Prostate gland (tissue), 2 donors: ENCODE measurements around the gene CACNA2D4. TPM values are rescaled to one million over a fixed set of nuclear protein-coding genes. Genes with fewer than 3 reads are reported as not detected.

Source experiments
- DNase-seq: peaks from one replicate; pipeline ENCODE4 v3.0.0-alpha.2; 2019; ENCODE audit warnings: low spot score
- H3K27ac ChIP-seq, 2 donors: fragments of 200-600 bp; sonication (generic); 2 replicates each; pipeline ENCODE4 v1.5.1; 2017 to 2019
- H3K27me3 ChIP-seq: fragments of 200-600 bp; sonication (generic); replicated peaks from 2 replicates; pipeline ENCODE4 v1.5.1; 2019; ENCODE audit not compliant: insufficient read depth
- H3K36me3 ChIP-seq, 2 donors: fragments of 200-600 bp; sonication (generic); 1 replicate in 1 of 2; 2 replicates in 1 of 2; pipeline versions ENCODE4 v1.5.1 to v1.8.1; 2017 to 2019
- H3K4me1 ChIP-seq: fragments of 200-600 bp; sonication (generic); replicated peaks from 2 replicates; pipeline ENCODE4 v1.5.1; 2019
- H3K4me3 ChIP-seq, 2 donors: fragments of 200-600 bp; sonication (generic); 2 replicates each; pipeline ENCODE4 v1.5.1; 2017 to 2019
- H3K9me3 ChIP-seq: fragments of 200-600 bp; sonication (generic); 2 replicates; pipeline ENCODE4 v1.5.1; 2017
- CTCF ChIP-seq, 4 experiments: fragments of 200-600 bp in 2 of 4; fragments of 450-650 bp in 2 of 4; sonication (generic) in 2 of 4; IDR thresholded peaks; 1 replicate in 3 of 4; 2 replicates in 1 of 4; pipeline ENCODE4 v1.5.1; 2016 to 2019; ENCODE audit warnings: antibody characterized with exemption in 4 of 4, mild to moderate bottlenecking in 2 of 4, moderate library complexity in 2 of 4
- POLR2A ChIP-seq: fragments of 450-650 bp; IDR thresholded peaks from one replicate; pipeline ENCODE4 v1.6.1; 2016; ENCODE audit warnings: antibody characterized with exemption, mild to moderate bottlenecking
- POLR2AphosphoS5 ChIP-seq: sonication (generic); formaldehyde crosslinking; IDR thresholded peaks from one replicate; pipeline ENCODE4 v1.6.1; 2017; ENCODE audit warnings: antibody characterized with exemption
- WGBS: methylation state at CpG from one replicate; pipeline ENCODE4 v1.1.5; 2018; 5-methylcytosine and 5-hydroxymethylcytosine counted together
- intact Hi-C: fragments of 100-400 bp; cut with DNase I; formaldehyde crosslinking; loops from one replicate; pipeline ENCODE4 v1.14.2; 2022
- total RNA-seq, 2 donors: library from RNA; depleted of rRNA; stranded (reverse); fragments of >200 nt; gene quantifications; one replicate each; pipeline ENCODE4 v1.1.0, GENCODE V29; 2016

Gene CACNA2D4
- total RNA-seq, 2 donors from 2014 or later, result 1.4 to 9.4 TPM

- H3K9me3 ChIP-seq, result no peaks in the 10 kb centered on the region
- intact Hi-C loops, result no loop called here
- H3K4me3 ChIP-seq, result no peak overlapping the region
- TF ChIP-seq POLR2AphosphoS5, result no peak
- TF ChIP-seq POLR2A, result no peak
- no peak for TF ChIP-seq CTCF (IDR thresholded peaks at IDR 0.05)
- no peaks in the 10 kb centered on the region for H3K27me3 ChIP-seq
- WGBS, result 92% methylated on average over 5 of the region's 5 CpGs
- H3K36me3 ChIP-seq, result no peaks in the 10 kb centered on the region
- no peak overlapping the region for H3K27ac ChIP-seq
- no peaks in the 10 kb centered on the region for H3K4me1 ChIP-seq
- DNase-seq, result no peak
Observed at GRCh38 chr12:1919284-1919683, 832 bp upstream of the CACNA2D4 start.

GRCh38 chr12:1918884-1919236 lies 408 bp upstream of the CACNA2D4 start:
- TF ChIP-seq POLR2A (no peak), CTCF (IDR thresholded peaks at IDR 0.05) (no peak), POLR2AphosphoS5 (no peak)
- no peak overlapping the region for H3K4me3 ChIP-seq
- H3K36me3 ChIP-seq, result no peaks in the 10 kb centered on the region
- DNase-seq, result no peak
- 80% methylated on average over 6 of the region's 6 CpGs for WGBS
- intact Hi-C loops, result no loop called here
- no peak overlapping the region for H3K27ac ChIP-seq
- no peaks in the 10 kb centered on the region for H3K4me1 ChIP-seq
- H3K9me3 ChIP-seq, result no peaks in the 10 kb centered on the region
- H3K27me3 ChIP-seq, result no peaks in the 10 kb centered on the region

- no peak for TF ChIP-seq CTCF (IDR thresholded peaks at IDR 0.05)
- TF ChIP-seq POLR2A, result no peak
- TF ChIP-seq POLR2AphosphoS5, result no peak
- no peaks in the 10 kb centered on the region for H3K27me3 ChIP-seq
- 82% methylated on average over 22 of the region's 22 CpGs for WGBS
- intact Hi-C loops, result no loop called here
- peak overlapping the region in 1 of 2 donors; percentile 11 for H3K27ac ChIP-seq
- H3K9me3 ChIP-seq, result no peaks in the 10 kb centered on the region
- no peaks in the 10 kb centered on the region for H3K4me1 ChIP-seq
- no peak for DNase-seq
- H3K36me3 ChIP-seq, result no peaks in the 10 kb centered on the region
- no peak overlapping the region for H3K4me3 ChIP-seq
Observed at GRCh38 chr12:1917172-1918070, 1.0 kb downstream of the CACNA2D4 start.

GRCh38 chr12:1916371-1917171 lies 1.9 kb downstream of the CACNA2D4 start:
- Histone ChIP-seq H3K4me1 (no peaks in the 10 kb centered on the region), H3K4me3 (no peak overlapping the region), H3K9me3 (no peaks in the 10 kb centered on the region), H3K36me3 (no peaks in the 10 kb centered on the region), H3K27me3 (no peaks in the 10 kb centered on the region), H3K27ac (no peak overlapping the region)
- TF ChIP-seq CTCF (IDR thresholded peaks at IDR 0.05), result no peak
- TF ChIP-seq POLR2AphosphoS5, result no peak
- TF ChIP-seq POLR2A, result no peak
- 52% methylated on average over 18 of the region's 18 CpGs for WGBS
- no peak for DNase-seq
- intact Hi-C loops, result no loop called here
